Measurements from ENCODE around the gene ALG11.
A peak's percentile ranks its signal among the peaks of the same experiment; 100 is the strongest.

Gene ALG11

GRCh38 chr13:51997641-51998330 lies 14.4 kb upstream of the ALG11 start:
- DNase-seq, result no peak

GRCh38 chr13:51998723-51999509 lies 13.3 kb upstream of the ALG11 start:
- DNase-seq, result no peak

GRCh38 chr13:51999510-51999911 lies 12.7 kb upstream of the ALG11 start:
- no peak for DNase-seq

GRCh38 chr13:51999921-52000320 lies 12.3 kb upstream of the ALG11 start:
- no peak for DNase-seq

GRCh38 chr13:52001120-52001731 lies 11.0 kb upstream of the ALG11 start:
- DNase-seq, result no peak

GRCh38 chr13:52002361-52002760 lies 9.8 kb upstream of the ALG11 start:
- no peak for DNase-seq

- no peak for DNase-seq
Observed at GRCh38 chr13:52003541-52003940, 8.7 kb upstream of the ALG11 start.

GRCh38 chr13:52004511-52005170 lies 7.6 kb upstream of the ALG11 start:
- DNase-seq, result no peak

- DNase-seq, result no peak
Observed at GRCh38 chr13:52005841-52006522, 6.2 kb upstream of the ALG11 start.

- no peak for DNase-seq
Observed at GRCh38 chr13:52006523-52007245, 5.5 kb upstream of the ALG11 start.

GRCh38 chr13:52009946-52010345 lies 2.3 kb upstream of the ALG11 start:
- no peak for DNase-seq

GRCh38 chr13:52010890-52011631 lies 1.1 kb upstream of the ALG11 start, which contains the start of gene ATP7B:
Gene ATP7B (minus strand): TSS chr13:52011450. CDS start chr13:52011337, 113 bp downstream.
- peak; percentile 2 to 23 for DNase-seq

GRCh38 chr13:52012512-52012836 lies 276 bp downstream of the ALG11 start:
- DNase-seq, result no peak

GRCh38 chr13:52016296-52016695 lies 4.1 kb downstream of the ALG11 start:
- DNase-seq, result no peak

- no peak for DNase-seq
Observed at GRCh38 chr13:52020191-52020590, 8.0 kb downstream of the ALG11 start.

- no peak for DNase-seq
Observed at GRCh38 chr13:52022356-52022755, 10.2 kb downstream of the ALG11 start.

GRCh38 chr13:52024481-52024880 lies 12.3 kb downstream of the ALG11 start, which contains the start of gene UTP14C:
Gene UTP14C (plus strand): TSS chr13:52024691. CDS start chr13:52028805, 4,114 bp downstream.
- DNase-seq, result no peak

GRCh38 chr13:52025475-52026245 lies 13.5 kb downstream of the ALG11 start:
- DNase-seq, result no peak

GRCh38 chr13:52026246-52026626 lies 14.0 kb downstream of the ALG11 start:
- no peak for DNase-seq

- DNase-seq, result no peak
Observed at GRCh38 chr13:52027832-52028231, 15.6 kb downstream of the ALG11 start.

- no peak for DNase-seq
Observed at GRCh38 chr13:52029569-52029968, 17.4 kb downstream of the ALG11 start.
